IMR-90 (cell line): ENCODE results near the gene FTSJ3. TPM values are rescaled to one million over a fixed set of nuclear protein-coding genes. Genes with fewer than 3 reads are reported as not detected.
A peak's percentile ranks its signal among the peaks of the same experiment; 100 is the strongest.

Experiments
- ATAC-seq: fragments of 200-7000 bp; cut with Tn5 transposase; 2 replicates; pipeline ENCODE4 v1.9.1; 2020; ENCODE audit warnings: low read depth, mild to moderate bottlenecking, moderate library complexity
- BruUV-seq: library from RNA; stranded (reverse); fragments of 400-500 nt; replicated peaks from 2 replicates; lab custom pipeline; 2021; lab: Mats Ljungman, UMichigan
- CTCF ChIA-PET: fragments of 300-600 bp; formaldehyde crosslinking; extraction: SDS; loops from one replicate; lab custom pipeline; 2021; ENCODE audit warnings: antibody characterized with exemption; lab: Yijun Ruan, JAX
- POLR2A ChIA-PET: fragments of 300-600 bp; sonication (Branson Sonifier 250); formaldehyde crosslinking; loops from one replicate; lab custom pipeline; 2022; ENCODE audit warnings: antibody characterized with exemption; ENCODE audit not compliant: unreplicated experiment; lab: Charles Lee
- DNase-seq: peaks from one replicate; pipeline ENCODE4 v3.0.0; 2013
- H2AFZ ChIP-seq: replicated peaks from 2 replicates; pipeline ENCODE3; 2013; ENCODE audit warnings: low read length, mild to moderate bottlenecking; ENCODE audit not compliant: poor library complexity
- H2AK5ac ChIP-seq: 2 replicates; pipeline ENCODE4 v1.6.1; 2013; ENCODE audit warnings: low read depth, low read length, inconsistent platforms
- H2AK9ac ChIP-seq: replicated peaks from 2 replicates; pipeline ENCODE3; 2013; ENCODE audit warnings: mild to moderate bottlenecking, low read depth, low read length, moderate library complexity; ENCODE audit not compliant: poor library complexity
- H2BK120ac ChIP-seq: 2 replicates; pipeline ENCODE4 v1.6.1; 2013; ENCODE audit warnings: low read depth, low read length, inconsistent platforms
- H2BK15ac ChIP-seq: 3 replicates; pipeline ENCODE4 v1.6.1; 2013; ENCODE audit warnings: low read depth, low read length, inconsistent platforms
- H2BK20ac ChIP-seq: 2 replicates; pipeline ENCODE4 v1.6.1; 2013; ENCODE audit warnings: low read depth, mild to moderate bottlenecking, inconsistent platforms, low read length, moderate library complexity
- H2BK5ac ChIP-seq: 2 replicates; pipeline ENCODE4 v1.6.1; 2013; ENCODE audit warnings: mild to moderate bottlenecking, low read depth, low read length, inconsistent platforms; ENCODE audit not compliant: poor library complexity, severe bottlenecking
- H3K14ac ChIP-seq: replicated peaks from 2 replicates; pipeline ENCODE4 v1.6.1; 2013; ENCODE audit warnings: low read depth, low read length, inconsistent platforms
- H3K18ac ChIP-seq: 2 replicates; pipeline ENCODE4 v1.6.1; 2013; ENCODE audit warnings: low read depth, low read length, control low read depth
- H3K23ac ChIP-seq: 2 replicates; pipeline ENCODE4 v1.6.1; 2013; ENCODE audit warnings: low read depth, low read length, inconsistent platforms
- H3K27ac ChIP-seq: 2 replicates; pipeline ENCODE4 v1.5.1; 2013; ENCODE audit warnings: mild to moderate bottlenecking, control low read depth, low read length; ENCODE audit not compliant: insufficient read depth
- H3K27me3 ChIP-seq: 2 replicates; pipeline ENCODE4 v1.6.1; 2013; ENCODE audit warnings: low read length; ENCODE audit not compliant: control insufficient read depth, insufficient read depth
- H3K36me3 ChIP-seq: 2 replicates; pipeline ENCODE4 v1.6.1; 2013; ENCODE audit warnings: low read length, mixed read lengths; ENCODE audit not compliant: control insufficient read depth, insufficient read depth
- H3K4ac ChIP-seq: 2 replicates; pipeline ENCODE4 v1.6.1; 2013; ENCODE audit warnings: low read depth, low read length, inconsistent platforms
- H3K4me1 ChIP-seq: 2 replicates; pipeline ENCODE4 v1.6.1; 2013; ENCODE audit warnings: low read length, mixed read lengths; ENCODE audit not compliant: control insufficient read depth, insufficient read depth
- H3K4me2 ChIP-seq: 2 replicates; pipeline ENCODE4 v1.6.1; 2013; ENCODE audit warnings: low read depth, mild to moderate bottlenecking, control low read depth, low read length, moderate library complexity
- H3K4me3 ChIP-seq: 2 replicates; pipeline ENCODE4 v1.5.1; 2013; ENCODE audit warnings: low read depth, mild to moderate bottlenecking, control low read depth, low read length, moderate library complexity; ENCODE audit not compliant: insufficient read depth
- H3K56ac ChIP-seq: 2 replicates; pipeline ENCODE4 v1.6.1; 2013; ENCODE audit warnings: low read length, inconsistent platforms; ENCODE audit not compliant: insufficient read depth; ENCODE audit errors: extremely low read depth
- H3K79me1 ChIP-seq, 2 experiments: 2 replicates each; pipeline ENCODE4 v1.6.1; 2013; ENCODE audit warnings: low read length in 2 of 2, inconsistent platforms in 1 of 2, low read depth in 1 of 2
- H3K9ac ChIP-seq: 2 replicates; pipeline ENCODE4 v1.6.1; 2013; ENCODE audit warnings: low read depth, low read length, control low read depth
- H3K9me1 ChIP-seq: 2 replicates; pipeline ENCODE4 v1.6.1; 2013; ENCODE audit warnings: low read length, inconsistent platforms; ENCODE audit not compliant: insufficient read depth
- H3K9me3 ChIP-seq: 2 replicates; pipeline ENCODE4 v1.6.1; 2013; ENCODE audit warnings: low read length; ENCODE audit not compliant: control insufficient read depth, insufficient read depth
- H4K20me1 ChIP-seq: 2 replicates; pipeline ENCODE4 v1.6.1; 2013; ENCODE audit warnings: low read length, inconsistent platforms; ENCODE audit not compliant: insufficient read depth
- H4K5ac ChIP-seq: 2 replicates; pipeline ENCODE4 v1.6.1; 2013; ENCODE audit warnings: mild to moderate bottlenecking, low read depth, low read length, control low read depth
- H4K8ac ChIP-seq, 2 experiments: 2 replicates each; pipeline ENCODE4 v1.6.1; 2013; ENCODE audit warnings: low read depth in 2 of 2, low read length in 2 of 2, control low read depth in 1 of 2, inconsistent platforms in 1 of 2
- H4K91ac ChIP-seq: 2 replicates; pipeline ENCODE4 v1.6.1; 2013; ENCODE audit warnings: low read depth, low read length, inconsistent platforms; ENCODE audit not compliant: insufficient read depth
- BHLHE40 ChIP-seq: fragments of 150-350 bp; IDR thresholded peaks from 2 replicates; pipeline ENCODE4 v1.6.1; 2016; ENCODE audit warnings: mild to moderate bottlenecking, low read depth, low read length
- CEBPB ChIP-seq: IDR thresholded peaks from 2 replicates; pipeline ENCODE4 v1.6.1; 2012; ENCODE audit warnings: low read depth, low read length, improper control_type of control experiment
- CHD1 ChIP-seq: IDR thresholded peaks from 2 replicates; pipeline ENCODE4 v1.6.1; 2012; ENCODE audit warnings: low read depth, low read length, improper control_type of control experiment
- FOS ChIP-seq: fragments of 150-350 bp; IDR thresholded peaks from 2 replicates; pipeline ENCODE4 v1.6.1; 2016; ENCODE audit warnings: low read depth, low read length
- MAFK ChIP-seq: IDR thresholded peaks from 2 replicates; pipeline ENCODE4 v1.6.1; 2012; ENCODE audit warnings: low read depth, low read length, improper control_type of control experiment
- NFE2L2 ChIP-seq: fragments of 150-350 bp; IDR thresholded peaks from 2 replicates; pipeline ENCODE4 v1.6.1; 2016; ENCODE audit warnings: low read depth, mild to moderate bottlenecking, low read length
- RFX5 ChIP-seq: IDR thresholded peaks from 2 replicates; pipeline ENCODE4 v1.8.0; 2012; ENCODE audit warnings: low read depth, mild to moderate bottlenecking, low read length, moderate library complexity
- SMC3 ChIP-seq: fragments of 150-350 bp; IDR thresholded peaks from 2 replicates; pipeline ENCODE4 v1.6.1; 2016; ENCODE audit warnings: low read depth, mild to moderate bottlenecking, antibody characterized with exemption, low read length, moderate library complexity
- WGBS, 2 experiments: methylation state at CpG; one replicate each; pipeline versions ENCODE4 v1.1.5 to v1.1.7; 2013; ENCODE audit warnings: missing lambda C conversion rate in 2 of 2; ENCODE audit not compliant: insufficient read length in 1 of 2; ENCODE audit errors: extremely low coverage in 2 of 2; 5-methylcytosine and 5-hydroxymethylcytosine counted together
- dilution Hi-C: fragments of 300-500 bp; cut with HindIII; formaldehyde crosslinking; loops from one replicate; pipeline ENCODE4 v1.14.3; 2018; ENCODE audit warnings: low sequenced_read_pairs; ENCODE audit not compliant: unreplicated experiment
- in situ Hi-C: fragments of 300-500 bp; cut with MboI; formaldehyde crosslinking; loops from 3 replicates; pipeline ENCODE4 v1.14.3; 2019; ENCODE audit warnings: low sequenced_read_pairs, inconsistent platforms, mixed read lengths
- intact Hi-C: fragments of 100-400 bp; cut with micrococcal nuclease; formaldehyde crosslinking; loops from 2 replicates; pipeline ENCODE4 v1.10.0; 2022
- polyA plus RNA-seq, 3 experiments: library from polyadenylated mRNA; depleted of rRNA; stranded (reverse); fragments of >200 nt; gene quantifications; 2 replicates each; pipeline ENCODE4 v1.2.3, GENCODE V29; 2012; ENCODE audit warnings: low replicate concordance in 1 of 3
- total RNA-seq: library from RNA; depleted of rRNA; stranded (reverse); fragments of >200 nt; gene quantifications from 2 replicates; pipeline ENCODE4 v1.2.3, GENCODE V29; 2012
- TF ChIP-seq, protein P1 (sequence below): conservative IDR thresholded peaks from 2 replicates; pipeline ENCODE4 v1.5.1; 2012; ENCODE audit warnings: mild to moderate bottlenecking, low read depth, low read length, improper control_type of control experiment
- TF ChIP-seq, protein P2 (sequence below): fragments of 150-350 bp; IDR thresholded peaks from 2 replicates; pipeline ENCODE4 v1.6.1; 2017; ENCODE audit warnings: mild to moderate bottlenecking, antibody characterized with exemption, low read length, low read depth

FTSJ3 gene
- total and polyA plus RNA-seq, 2 of the 4 experiments (the other 2 are of a cell fraction), result 51.3 to 68.1 TPM

DNA sequence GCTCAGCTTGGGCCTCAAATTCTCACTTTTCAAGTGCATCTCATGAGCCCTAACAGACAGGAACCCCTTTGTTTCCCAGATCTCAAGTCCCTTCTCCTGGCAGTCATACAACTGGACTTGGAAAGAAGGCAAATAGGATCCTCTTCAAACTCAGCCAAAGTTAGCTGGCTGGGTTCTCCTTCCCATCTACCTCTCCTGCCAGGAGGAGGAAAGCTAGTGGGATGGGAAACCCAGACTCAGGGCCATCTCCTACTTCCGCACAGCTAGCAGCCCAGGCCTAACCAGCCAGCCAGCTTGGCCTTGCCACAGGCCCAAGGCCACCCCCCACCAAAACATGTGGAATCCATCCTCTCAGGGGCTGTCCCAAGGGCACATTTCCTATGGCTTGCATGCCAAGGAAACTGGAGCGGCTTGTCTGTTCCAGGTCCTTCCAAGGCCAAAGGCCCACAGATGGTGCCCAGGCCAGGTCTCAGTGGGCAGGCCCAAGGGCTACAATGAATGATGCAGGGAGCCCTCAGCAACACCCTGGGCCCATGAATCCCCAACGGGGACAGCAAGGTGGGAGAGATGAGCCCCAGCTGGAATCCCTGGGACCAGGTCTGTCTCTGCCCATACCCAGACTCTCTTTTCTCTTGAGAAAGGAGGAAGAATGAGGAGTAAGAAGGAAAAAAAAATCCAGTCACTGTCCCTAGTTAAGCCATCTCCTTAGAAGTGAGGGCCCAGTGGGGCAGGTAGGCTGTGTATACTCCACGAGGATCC, 13.3 kb upstream of the FTSJ3 start:
- Histone ChIP-seq H2AK9ac (peak overlapping the region; percentile 91), H3K4me3 (peak overlapping the region; percentile 81; the same call in 1 of the 2 replicates), H4K91ac (peak overlapping the region; percentile 58; the same call in 1 of the 2 replicates), H3K56ac (0 out of 2 replicates have a peak overlapping the region, but pooled peaks have one; percentile 6), H3K9me3 (no peaks in the 10 kb centered on the region), H2BK120ac (peak overlapping the region; percentile 15; the same call in 1 of the 2 replicates), H3K27ac (peak overlapping the region; percentile 84), H2AFZ (peak overlapping the region; percentile 96), H3K9me1 (peaks cover 12% of the 10 kb centered on the region), H3K9ac (peak overlapping the region; percentile 77), H3K27me3 (no peaks in the 10 kb centered on the region), H3K79me1 (peaks cover 10 to 59% of the 10 kb centered on the region in 2 experiments; a peak in 3 of 4 replicates), H4K8ac (peak overlapping the region in 1 of 2 experiments; percentile 77; a peak in 1 of 4 replicates), H3K4me1 (peaks cover 23% of the 10 kb centered on the region), H2BK15ac (no peak overlapping the region), H4K5ac (peak overlapping the region; percentile 0; the same call in 1 of the 2 replicates), H3K4me2 (peak overlapping the region; percentile 94), H2BK5ac (peak overlapping the region; percentile 51), H2BK20ac (no peak overlapping the region; the same call in 1 of the 2 replicates), H3K23ac (peak overlapping the region; percentile 97), H4K20me1 (peaks cover 34% of the 10 kb centered on the region), H3K18ac (no peak overlapping the region), H3K4ac (peak overlapping the region; percentile 65), H3K36me3 (peaks cover 10% of the 10 kb centered on the region), H3K14ac (peak overlapping the region; percentile 59), H2AK5ac (peak overlapping the region; percentile 27)
- DNase-seq, result peak; percentile 8
- TF ChIP-seq NFE2L2 (no peak), SMC3 (no peak), FOS (no peak), CHD1 (no peak), BHLHE40 (no peak), RFX5 (no peak), CEBPB (no peak), MAFK (no peak)
- TF ChIP-seq, protein P1, sequence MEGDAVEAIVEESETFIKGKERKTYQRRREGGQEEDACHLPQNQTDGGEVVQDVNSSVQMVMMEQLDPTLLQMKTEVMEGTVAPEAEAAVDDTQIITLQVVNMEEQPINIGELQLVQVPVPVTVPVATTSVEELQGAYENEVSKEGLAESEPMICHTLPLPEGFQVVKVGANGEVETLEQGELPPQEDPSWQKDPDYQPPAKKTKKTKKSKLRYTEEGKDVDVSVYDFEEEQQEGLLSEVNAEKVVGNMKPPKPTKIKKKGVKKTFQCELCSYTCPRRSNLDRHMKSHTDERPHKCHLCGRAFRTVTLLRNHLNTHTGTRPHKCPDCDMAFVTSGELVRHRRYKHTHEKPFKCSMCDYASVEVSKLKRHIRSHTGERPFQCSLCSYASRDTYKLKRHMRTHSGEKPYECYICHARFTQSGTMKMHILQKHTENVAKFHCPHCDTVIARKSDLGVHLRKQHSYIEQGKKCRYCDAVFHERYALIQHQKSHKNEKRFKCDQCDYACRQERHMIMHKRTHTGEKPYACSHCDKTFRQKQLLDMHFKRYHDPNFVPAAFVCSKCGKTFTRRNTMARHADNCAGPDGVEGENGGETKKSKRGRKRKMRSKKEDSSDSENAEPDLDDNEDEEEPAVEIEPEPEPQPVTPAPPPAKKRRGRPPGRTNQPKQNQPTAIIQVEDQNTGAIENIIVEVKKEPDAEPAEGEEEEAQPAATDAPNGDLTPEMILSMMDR, result no peak
- TF ChIP-seq, protein P2, sequence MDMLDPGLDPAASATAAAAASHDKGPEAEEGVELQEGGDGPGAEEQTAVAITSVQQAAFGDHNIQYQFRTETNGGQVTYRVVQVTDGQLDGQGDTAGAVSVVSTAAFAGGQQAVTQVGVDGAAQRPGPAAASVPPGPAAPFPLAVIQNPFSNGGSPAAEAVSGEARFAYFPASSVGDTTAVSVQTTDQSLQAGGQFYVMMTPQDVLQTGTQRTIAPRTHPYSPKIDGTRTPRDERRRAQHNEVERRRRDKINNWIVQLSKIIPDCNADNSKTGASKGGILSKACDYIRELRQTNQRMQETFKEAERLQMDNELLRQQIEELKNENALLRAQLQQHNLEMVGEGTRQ, result no peak
- intact Hi-C loops (no loop called here), dilution Hi-C loops (no loop called here), in situ Hi-C loops (no loop called here)
- no peak for ATAC-seq
- WGBS, 2 experiments, result 25% methylated on average over 1 of the region's 4 CpGs; no CpG with 5 or more reads in 1 of the 2 experiments
- ChIA-PET POLR2A (interaction anchor here (0.6 kb wide), 1 partner anchor 10 kb away, joined by 4 read pairs; no protein-coding TSS in a partner anchor), CTCF (no interaction called here)
- BruUV-seq, result no TSS peak
